NCI-H1436 treated with DMSO at 0.1 percent for 48 hours (cell line): ENCODE data around the gene GOPC.
"Not testable (repeated sequence)": the region's sequence is repeated elsewhere in the genome, so short reads cannot be mapped to it uniquely, and the experiment has no call there.

Source experiments
- DNase-seq: peaks from one replicate; lab custom pipeline; 2025; lab: John Stamatoyannopoulos, UW

Gene GOPC

DNA sequence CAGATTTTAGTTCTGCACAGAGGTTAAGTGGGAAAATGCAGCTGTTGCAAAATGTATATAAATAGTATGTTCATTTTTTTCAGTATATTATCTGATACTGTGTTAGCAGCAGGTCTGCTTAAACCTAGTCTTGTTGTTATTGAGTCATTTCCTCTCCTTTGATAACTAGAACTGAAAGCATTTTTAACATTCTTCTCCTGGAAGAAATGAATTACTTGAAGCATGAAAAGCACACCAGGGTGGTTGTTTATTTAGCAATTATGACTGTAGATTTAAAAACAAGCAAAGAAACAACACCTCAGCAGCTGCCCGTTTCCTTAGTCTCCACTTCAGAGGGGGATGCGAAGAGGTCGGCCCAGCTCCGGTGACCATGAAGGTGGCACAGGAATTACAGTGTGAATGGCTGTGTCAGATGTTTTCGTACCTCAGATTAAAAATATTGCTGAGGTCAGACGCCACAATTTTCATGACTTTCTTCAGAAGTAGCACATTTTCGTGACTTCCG lies 53.5 kb downstream of the GOPC start:
- no peak for DNase-seq

- no peak for DNase-seq
These were observed 54.4 kb downstream of the GOPC start for GRCh38 chr6:117547688-117548621.

- no peak for DNase-seq
These were observed 55.6 kb downstream of the GOPC start for GRCh38 chr6:117546674-117547073.

DNA sequence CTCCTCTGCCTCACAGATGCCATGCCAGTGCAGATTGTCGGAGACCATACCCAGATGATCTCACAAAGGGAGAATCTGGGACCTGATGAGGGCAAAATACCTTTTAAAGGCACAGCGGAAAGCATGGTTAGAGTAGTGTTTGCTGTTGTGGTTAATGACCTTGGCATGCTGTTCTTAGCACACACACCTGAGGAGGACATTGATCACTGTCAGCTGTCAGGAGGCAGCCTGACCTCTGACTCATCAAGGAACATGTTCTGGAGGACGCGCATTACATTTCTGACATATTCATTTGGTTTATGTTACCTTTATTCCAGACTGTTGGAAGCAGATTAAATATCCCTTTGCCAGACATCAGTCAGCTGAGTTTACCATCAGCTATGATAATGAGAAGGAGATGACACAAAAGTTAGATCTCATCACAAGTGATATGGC lies 57.1 kb downstream of the GOPC start:
- no peak for DNase-seq

- DNase-seq, result no peak
These were observed 57.6 kb downstream of the GOPC start for GRCh38 chr6:117544716-117545115.

DNA sequence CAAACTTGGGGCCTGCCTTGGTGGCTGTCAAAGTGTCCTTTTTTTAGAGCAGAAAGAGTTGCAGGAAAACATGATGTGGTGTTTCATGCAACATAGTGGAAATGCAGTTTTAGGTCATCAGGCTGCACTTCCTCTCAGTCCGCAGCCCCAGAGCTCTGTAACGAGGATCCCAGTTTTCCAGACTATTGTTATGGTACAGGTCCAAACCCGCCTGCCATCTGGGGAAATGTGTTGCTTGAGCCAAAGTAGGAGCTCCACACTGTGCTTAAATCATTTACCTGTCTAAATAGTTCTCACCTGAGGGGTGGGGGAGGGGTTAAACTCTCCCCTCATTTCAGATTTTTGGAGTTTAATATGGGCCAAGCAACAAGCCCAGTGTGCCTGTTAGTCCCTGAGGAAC lies 59.8 kb downstream of the GOPC start:
- DNase-seq, result no peak

DNA sequence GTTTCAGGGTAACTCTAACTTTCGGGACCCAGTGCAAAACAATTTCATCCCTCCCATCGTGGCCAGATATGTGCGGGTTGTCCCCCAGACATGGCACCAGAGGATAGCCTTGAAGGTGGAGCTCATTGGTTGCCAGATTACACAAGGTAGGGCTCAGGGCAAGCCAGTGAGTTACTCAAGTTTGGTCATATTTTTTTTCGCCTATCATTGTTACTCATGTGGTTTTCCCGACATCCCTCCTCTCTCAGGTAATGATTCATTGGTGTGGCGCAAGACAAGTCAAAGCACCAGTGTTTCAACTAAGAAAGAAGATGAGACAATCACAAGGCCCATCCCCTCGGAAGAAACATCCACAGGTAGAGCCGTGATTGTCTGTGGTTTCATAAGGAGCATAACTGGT lies 61.6 kb downstream of the GOPC start:
- no peak for DNase-seq

DNA sequence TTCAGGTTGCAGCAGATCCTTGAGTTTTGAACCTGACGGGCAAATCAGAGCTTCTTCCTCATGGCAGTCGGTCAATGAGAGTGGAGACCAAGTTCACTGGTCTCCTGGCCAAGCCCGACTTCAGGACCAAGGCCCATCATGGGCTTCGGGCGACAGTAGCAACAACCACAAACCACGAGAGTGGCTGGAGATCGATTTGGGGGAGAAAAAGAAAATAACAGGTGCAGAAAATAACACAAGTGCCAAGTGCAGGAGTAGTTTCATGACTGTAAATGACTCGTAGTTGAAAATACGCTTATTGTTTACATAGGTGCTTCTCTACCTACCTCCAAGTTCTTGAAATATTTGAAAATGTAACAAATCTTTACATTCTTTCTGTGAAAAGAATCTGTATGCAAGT lies 63.7 kb downstream of the GOPC start:
- no peak for DNase-seq

DNA sequence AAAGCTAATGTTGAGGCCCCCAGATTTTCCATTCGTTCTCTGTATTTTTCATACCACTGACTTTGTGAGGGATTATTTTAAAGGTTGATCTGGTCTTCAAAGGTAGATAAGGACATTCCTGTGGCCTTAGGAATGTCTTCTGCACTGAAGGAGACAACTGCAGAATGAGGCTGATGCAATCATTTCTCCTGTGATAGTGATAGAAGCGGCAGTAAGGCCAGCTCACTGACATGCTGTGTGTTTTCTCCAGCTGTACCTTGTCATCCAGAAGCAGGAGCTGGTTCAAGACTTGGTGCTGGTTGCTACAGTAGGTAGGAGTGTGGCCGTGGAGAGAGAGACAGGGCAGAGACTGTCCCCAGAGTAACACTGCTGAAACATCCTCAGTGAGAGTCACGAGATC lies 66.0 kb downstream of the GOPC start:
- DNase-seq, result no peak

DNA sequence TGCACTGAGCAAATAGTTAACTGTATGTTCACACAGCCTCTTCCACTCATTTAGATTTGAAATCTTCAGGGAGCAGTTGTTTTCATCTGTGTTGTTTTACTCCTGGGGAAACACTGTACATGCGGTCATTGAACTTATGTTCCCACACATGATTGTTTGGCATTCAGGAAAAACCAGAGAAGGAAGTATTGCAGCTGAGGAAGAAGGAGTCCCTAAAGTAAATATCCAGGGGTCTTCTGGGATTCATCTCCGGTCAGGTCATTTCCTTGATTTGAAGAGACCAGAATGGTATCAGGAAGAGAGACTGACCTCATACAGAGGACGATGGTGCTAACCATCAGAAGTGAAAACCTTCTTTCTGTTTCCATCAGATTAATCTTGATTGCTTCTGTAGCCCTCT lies 67.3 kb downstream of the GOPC start:
- no peak for DNase-seq

DNA sequence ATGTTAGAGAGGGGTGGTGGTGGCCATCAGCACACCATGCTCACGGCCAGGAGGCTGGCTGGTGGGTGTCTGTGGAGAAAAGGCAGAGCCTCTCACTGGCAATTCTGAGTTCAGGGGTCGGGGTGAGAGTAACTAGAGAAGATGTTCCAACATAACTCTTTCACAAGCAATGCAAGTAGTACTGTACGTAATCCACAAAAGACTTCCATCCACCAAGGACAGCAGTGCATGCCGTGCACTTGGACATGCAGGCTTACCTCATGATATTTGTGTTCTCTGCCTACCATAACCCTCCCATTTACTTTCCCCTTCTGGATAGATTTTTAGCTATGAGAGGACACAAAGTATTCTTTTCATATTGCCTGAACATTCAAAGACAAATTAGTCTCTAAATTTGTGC lies 68.5 kb downstream of the GOPC start:
- DNase-seq, result no peak

DNA sequence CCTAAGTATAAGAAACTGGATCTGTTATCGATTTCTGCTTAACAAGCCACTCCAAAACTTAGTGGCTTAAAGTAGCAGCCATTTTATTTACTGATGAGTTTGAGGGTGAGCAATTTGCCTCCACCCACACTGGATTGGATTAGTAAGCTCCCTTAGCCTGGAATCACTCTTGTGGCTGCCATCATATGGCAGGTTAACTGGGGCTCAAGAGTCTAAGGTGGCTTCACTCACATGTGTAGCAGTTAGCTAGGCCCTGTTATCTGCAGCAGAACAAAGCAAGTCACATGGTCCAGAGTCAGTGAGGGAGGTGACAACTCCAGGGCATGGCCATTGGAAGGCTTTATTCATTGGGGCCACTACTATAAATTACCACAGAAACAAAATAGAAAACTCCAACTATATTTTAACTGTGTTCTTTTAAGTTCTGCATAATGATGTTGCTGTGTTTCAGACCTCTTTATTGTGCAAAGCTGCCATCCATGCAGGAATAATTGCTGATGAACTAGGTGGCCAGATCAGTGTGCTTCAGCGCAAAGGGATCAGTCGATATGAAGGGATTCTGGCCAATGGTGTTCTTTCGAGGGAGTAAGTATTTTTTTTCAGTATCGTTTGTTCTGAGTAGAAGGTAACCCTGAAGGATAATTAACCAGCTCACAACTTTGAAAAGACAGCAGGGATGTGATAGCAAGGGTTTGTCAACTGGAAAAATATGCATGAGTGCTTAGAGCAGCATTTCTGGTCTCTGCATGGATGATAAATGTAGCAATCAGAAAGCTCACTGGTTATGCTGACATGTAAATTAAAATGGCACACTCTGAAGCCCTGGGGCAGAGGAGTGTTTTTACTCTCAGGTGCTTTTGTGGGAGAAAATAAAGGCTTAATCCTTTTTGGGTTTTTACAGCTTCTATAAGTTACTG lies 70.2 kb downstream of the GOPC start:
- no peak for DNase-seq

GRCh38 chr6:117531346-117531745 lies 71.0 kb downstream of the GOPC start:
- no peak for DNase-seq

- DNase-seq, result no peak
These were observed 71.7 kb downstream of the GOPC start for GRCh38 chr6:117530467-117531242.

DNA sequence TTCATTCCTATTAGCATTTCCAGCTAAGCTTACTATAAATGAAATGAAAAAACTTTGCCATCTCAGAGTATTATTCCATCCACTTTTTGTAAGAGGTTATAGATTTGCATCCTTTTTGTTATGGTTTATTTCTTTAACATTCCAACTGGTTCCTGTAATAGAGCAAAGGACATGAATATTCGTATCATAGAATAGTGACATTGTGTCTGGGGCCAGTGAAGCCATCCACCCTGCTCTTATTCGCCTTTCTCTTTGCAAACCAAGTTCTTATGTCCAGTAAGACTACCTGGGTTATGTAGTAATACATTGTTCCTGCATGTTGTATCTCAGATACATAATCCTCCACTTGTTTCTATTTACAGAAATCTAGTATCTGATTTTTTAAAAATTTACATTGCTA lies 76.7 kb downstream of the GOPC start:
- no peak for DNase-seq

- DNase-seq, result no peak
These were observed 80.4 kb downstream of the GOPC start for GRCh38 chr6:117521791-117522502.

- no peak for DNase-seq
These were observed 81.5 kb downstream of the GOPC start for GRCh38 chr6:117520603-117521395.

- no peak for DNase-seq
These were observed 83.4 kb downstream of the GOPC start for GRCh38 chr6:117518870-117519269.

GRCh38 chr6:117517995-117518394 lies 84.3 kb downstream of the GOPC start:
- DNase-seq, result not testable (repeated sequence)

- DNase-seq, result no peak
These were observed 87.0 kb downstream of the GOPC start for GRCh38 chr6:117515326-117515725.
